ENCODE measurements around the gene ASIC2.

DNA sequence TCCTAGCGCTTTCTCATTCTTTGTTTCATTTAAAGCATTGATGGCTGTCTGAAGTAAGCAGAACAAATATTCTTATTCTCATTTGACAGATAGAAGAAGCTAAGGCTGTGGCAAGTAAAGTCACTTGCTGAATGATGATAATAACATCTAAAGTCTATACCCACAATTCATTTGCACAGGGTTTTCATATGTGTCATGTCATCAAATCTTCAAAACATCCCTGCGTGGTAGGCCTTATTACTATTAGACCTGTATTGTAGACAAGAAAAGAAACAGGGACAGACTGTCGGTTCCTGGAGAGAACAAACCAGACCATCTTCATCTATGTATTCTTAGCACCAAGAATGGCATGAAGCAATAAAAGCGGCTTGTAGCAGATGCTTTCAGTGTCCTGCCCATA is 85.9 kb downstream of the ASIC2 start:
- TF ChIP-seq EZH2 (IDR thresholded peaks at IDR 0.05; ENCODE audit: borderline replicate concordance, low read depth, low read length, severe bottlenecking) (no peak), POLR2A (IDR thresholded peaks at IDR 0.05; ENCODE audit: low read depth, low read length) (no peak), POLR2AphosphoS5 (IDR thresholded peaks at IDR 0.05; ENCODE audit: insufficient read depth, low read depth, low read length) (no peak), JUN (IDR thresholded peaks at IDR 0.05; ENCODE audit: borderline replicate concordance, insufficient read depth, insufficient read length, low read depth) (no peak), CTCF (IDR thresholded peaks at IDR 0.05; ENCODE audit: extremely low read depth in 1 of 2, insufficient read depth in 1 of 2, low read depth in 1 of 2, low read length in 2 of 2) (no peak), MYC (IDR thresholded peaks at IDR 0.05; ENCODE audit: low read depth, low read length) (no peak)

Data from endothelial cell of umbilical vein (primary cell).